Esophagus muscularis mucosa (tissue), 4 donors: ENCODE data around the gene CYFIP2.

Experiments
- EP300 ChIP-seq: sonication (generic); formaldehyde crosslinking; IDR thresholded peaks from one replicate; pipeline ENCODE4 v1.6.1; 2017; ENCODE audit warnings: antibody characterized with exemption
- POLR2A ChIP-seq: fragments of 450-650 bp; IDR thresholded peaks from one replicate; pipeline ENCODE4 v1.6.1; 2017; ENCODE audit warnings: antibody characterized with exemption, moderate library complexity, mild to moderate bottlenecking, low read depth
- TF ChIP-seq, protein P1 (sequence below), 3 experiments: fragments of 200-600 bp in 2 of 3; fragments of 450-650 bp in 1 of 3; sonication (generic) in 2 of 3; IDR thresholded peaks; one replicate each; pipeline ENCODE4 v1.5.1; 2017 to 2019; ENCODE audit warnings: antibody characterized with exemption in 3 of 3, mild to moderate bottlenecking in 2 of 3, moderate library complexity in 1 of 3

DNA sequence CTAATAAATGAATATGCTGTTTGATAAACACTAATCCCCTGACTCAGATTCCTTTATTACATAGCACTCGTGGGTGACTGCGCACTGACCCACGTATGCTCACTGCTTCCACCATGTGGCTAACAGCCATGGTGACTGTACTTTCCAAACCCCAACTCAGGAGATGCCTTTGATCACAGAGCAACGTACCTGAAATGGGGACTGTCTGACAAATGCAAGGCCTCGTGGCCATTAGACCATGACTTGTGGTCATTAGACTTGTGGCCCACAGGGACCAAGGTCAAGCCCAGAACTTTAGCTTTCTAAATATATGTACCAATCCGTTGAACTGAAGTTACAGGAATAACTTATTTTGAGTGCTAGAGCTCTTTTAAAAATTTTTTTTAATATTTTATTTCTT is 46.6 kb downstream of the CYFIP2 start:
- TF ChIP-seq POLR2A (no peak), EP300 (no peak)
- TF ChIP-seq, protein P1, sequence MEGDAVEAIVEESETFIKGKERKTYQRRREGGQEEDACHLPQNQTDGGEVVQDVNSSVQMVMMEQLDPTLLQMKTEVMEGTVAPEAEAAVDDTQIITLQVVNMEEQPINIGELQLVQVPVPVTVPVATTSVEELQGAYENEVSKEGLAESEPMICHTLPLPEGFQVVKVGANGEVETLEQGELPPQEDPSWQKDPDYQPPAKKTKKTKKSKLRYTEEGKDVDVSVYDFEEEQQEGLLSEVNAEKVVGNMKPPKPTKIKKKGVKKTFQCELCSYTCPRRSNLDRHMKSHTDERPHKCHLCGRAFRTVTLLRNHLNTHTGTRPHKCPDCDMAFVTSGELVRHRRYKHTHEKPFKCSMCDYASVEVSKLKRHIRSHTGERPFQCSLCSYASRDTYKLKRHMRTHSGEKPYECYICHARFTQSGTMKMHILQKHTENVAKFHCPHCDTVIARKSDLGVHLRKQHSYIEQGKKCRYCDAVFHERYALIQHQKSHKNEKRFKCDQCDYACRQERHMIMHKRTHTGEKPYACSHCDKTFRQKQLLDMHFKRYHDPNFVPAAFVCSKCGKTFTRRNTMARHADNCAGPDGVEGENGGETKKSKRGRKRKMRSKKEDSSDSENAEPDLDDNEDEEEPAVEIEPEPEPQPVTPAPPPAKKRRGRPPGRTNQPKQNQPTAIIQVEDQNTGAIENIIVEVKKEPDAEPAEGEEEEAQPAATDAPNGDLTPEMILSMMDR (IDR thresholded peaks at IDR 0.05) = peak; percentile 50 to 67 (median 56)
